Measurements from ENCODE around the gene INPP4B.

The INPP4B gene

GRCh38 chr4:142544039-142544438 lies 302.1 kb downstream of the INPP4B start:
- Histone ChIP-seq H3K9me3 (ENCODE audit: control insufficient read depth, insufficient read depth, low read length) (no peaks in the 10 kb centered on the region), H3K27me3 (ENCODE audit: control insufficient read depth, insufficient read depth, low read length) (no peaks in the 10 kb centered on the region), H3K4me3 (ENCODE audit: low read depth, low read length) (no peak overlapping the region), H3K4me1 (ENCODE audit: control insufficient read depth, insufficient read depth, low read length) (no peaks in the 10 kb centered on the region), H3K27ac (ENCODE audit: low read depth, low read length) (no peak overlapping the region), H3K9ac (ENCODE audit: low read depth, low read length) (no peak overlapping the region), H3K36me3 (ENCODE audit: control insufficient read depth, insufficient read depth, low read length) (no peaks in the 10 kb centered on the region)

DNA sequence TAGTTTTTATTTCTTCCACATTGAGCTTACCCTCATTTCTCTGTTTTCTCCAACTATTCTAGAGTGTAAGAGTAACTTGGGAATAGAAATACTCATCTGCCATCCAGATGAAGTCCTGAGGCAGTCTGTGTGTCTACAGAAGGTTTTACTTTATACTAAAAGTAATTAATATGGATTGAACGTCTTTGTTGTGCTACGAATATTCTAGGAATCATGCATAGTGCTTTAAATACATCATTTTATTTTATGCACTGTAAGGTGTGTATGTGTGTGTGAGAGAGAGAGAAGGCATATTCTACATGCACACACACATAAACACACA lies 305.7 kb downstream of the INPP4B start:
- Histone ChIP-seq H3K36me3 (ENCODE audit: control insufficient read depth, insufficient read depth, low read length) (no peaks in the 10 kb centered on the region), H3K27ac (ENCODE audit: low read depth, low read length) (no peak overlapping the region), H3K27me3 (ENCODE audit: control insufficient read depth, insufficient read depth, low read length) (no peaks in the 10 kb centered on the region), H3K9me3 (ENCODE audit: control insufficient read depth, insufficient read depth, low read length) (no peaks in the 10 kb centered on the region), H3K4me3 (ENCODE audit: low read depth, low read length) (no peak overlapping the region), H3K4me1 (ENCODE audit: control insufficient read depth, insufficient read depth, low read length) (no peaks in the 10 kb centered on the region), H3K9ac (ENCODE audit: low read depth, low read length) (no peak overlapping the region)

- Histone ChIP-seq H3K36me3 (ENCODE audit: control insufficient read depth, insufficient read depth, low read length) (no peaks in the 10 kb centered on the region), H3K27me3 (ENCODE audit: control insufficient read depth, insufficient read depth, low read length) (no peaks in the 10 kb centered on the region), H3K9me3 (ENCODE audit: control insufficient read depth, insufficient read depth, low read length) (no peaks in the 10 kb centered on the region), H3K9ac (ENCODE audit: low read depth, low read length) (no peak overlapping the region), H3K4me3 (ENCODE audit: low read depth, low read length) (no peak overlapping the region), H3K4me1 (ENCODE audit: control insufficient read depth, insufficient read depth, low read length) (no peaks in the 10 kb centered on the region), H3K27ac (ENCODE audit: low read depth, low read length) (no peak overlapping the region)
Measured at GRCh38 chr4:142539796-142540482, 306.2 kb downstream of the INPP4B start.

DNA sequence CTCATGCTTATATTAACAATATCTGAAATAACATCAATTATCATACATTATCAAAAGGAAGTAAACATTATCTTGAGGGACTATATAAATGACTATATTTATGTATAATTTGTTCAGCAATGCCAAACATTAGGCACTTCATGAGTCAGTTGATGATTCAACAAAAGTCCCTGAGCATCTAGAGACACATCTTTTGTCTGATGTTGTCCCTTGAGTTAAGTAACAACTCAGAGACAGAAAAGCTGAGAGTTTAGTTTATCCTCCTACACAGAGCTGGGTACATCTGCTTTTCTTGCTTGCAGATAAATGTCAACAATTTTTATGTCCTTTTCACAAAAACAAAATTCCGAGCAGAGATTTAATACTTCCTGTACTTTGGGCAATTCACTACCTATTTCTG lies 311.1 kb downstream of the INPP4B start:
- H3K9me3 ChIP-seq (ENCODE audit: control insufficient read depth, insufficient read depth, low read length), result no peaks in the 10 kb centered on the region
- H3K36me3 ChIP-seq (ENCODE audit: control insufficient read depth, insufficient read depth, low read length), result no peaks in the 10 kb centered on the region
- H3K4me3 ChIP-seq (ENCODE audit: low read depth, low read length), result no peak overlapping the region
- H3K27me3 ChIP-seq (ENCODE audit: control insufficient read depth, insufficient read depth, low read length), result no peaks in the 10 kb centered on the region
- no peak overlapping the region for H3K27ac ChIP-seq (ENCODE audit: low read depth, low read length)
- no peak overlapping the region for H3K9ac ChIP-seq (ENCODE audit: low read depth, low read length)
- no peaks in the 10 kb centered on the region for H3K4me1 ChIP-seq (ENCODE audit: control insufficient read depth, insufficient read depth, low read length)

DNA sequence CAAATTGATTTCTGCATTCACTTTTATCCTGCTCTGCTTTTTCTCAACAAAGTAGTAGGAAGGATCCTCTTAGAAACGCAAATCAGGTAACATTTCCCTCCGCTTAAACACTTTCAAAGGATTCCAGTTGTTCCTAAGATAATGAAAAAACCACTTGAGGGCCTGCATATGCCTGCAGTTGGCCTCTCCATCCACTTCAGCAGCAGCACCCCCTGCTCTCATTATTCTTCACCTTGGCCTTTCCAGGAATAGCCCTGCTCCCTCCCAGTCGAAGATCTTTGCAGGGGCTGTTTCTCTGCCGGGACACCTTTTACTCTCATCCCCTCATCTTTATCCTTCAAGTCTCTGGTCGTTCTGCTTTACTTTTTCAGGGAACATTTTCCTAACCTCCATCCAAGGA lies 314.0 kb downstream of the INPP4B start:
- H3K27ac ChIP-seq (ENCODE audit: low read depth, low read length), result no peak overlapping the region
- no peaks in the 10 kb centered on the region for H3K27me3 ChIP-seq (ENCODE audit: control insufficient read depth, insufficient read depth, low read length)
- no peak overlapping the region for H3K4me3 ChIP-seq (ENCODE audit: low read depth, low read length)
- no peaks in the 10 kb centered on the region for H3K9me3 ChIP-seq (ENCODE audit: control insufficient read depth, insufficient read depth, low read length)
- no peak overlapping the region for H3K9ac ChIP-seq (ENCODE audit: low read depth, low read length)
- H3K4me1 ChIP-seq (ENCODE audit: control insufficient read depth, insufficient read depth, low read length), result no peaks in the 10 kb centered on the region
- H3K36me3 ChIP-seq (ENCODE audit: control insufficient read depth, insufficient read depth, low read length), result no peaks in the 10 kb centered on the region

- Histone ChIP-seq H3K4me1 (ENCODE audit: control insufficient read depth, insufficient read depth, low read length) (no peaks in the 10 kb centered on the region), H3K9me3 (ENCODE audit: control insufficient read depth, insufficient read depth, low read length) (no peaks in the 10 kb centered on the region), H3K4me3 (ENCODE audit: low read depth, low read length) (no peak overlapping the region), H3K27ac (ENCODE audit: low read depth, low read length) (no peak overlapping the region), H3K27me3 (ENCODE audit: control insufficient read depth, insufficient read depth, low read length) (no peaks in the 10 kb centered on the region), H3K36me3 (ENCODE audit: control insufficient read depth, insufficient read depth, low read length) (no peaks in the 10 kb centered on the region), H3K9ac (ENCODE audit: low read depth, low read length) (no peak overlapping the region)
Measured at GRCh38 chr4:142530728-142531127, 315.4 kb downstream of the INPP4B start.

- H3K4me3 ChIP-seq (ENCODE audit: low read depth, low read length), result no peak overlapping the region
- no peak overlapping the region for H3K27ac ChIP-seq (ENCODE audit: low read depth, low read length)
- no peaks in the 10 kb centered on the region for H3K36me3 ChIP-seq (ENCODE audit: control insufficient read depth, insufficient read depth, low read length)
- H3K27me3 ChIP-seq (ENCODE audit: control insufficient read depth, insufficient read depth, low read length), result no peaks in the 10 kb centered on the region
- H3K4me1 ChIP-seq (ENCODE audit: control insufficient read depth, insufficient read depth, low read length), result no peaks in the 10 kb centered on the region
- H3K9ac ChIP-seq (ENCODE audit: low read depth, low read length), result no peak overlapping the region
- H3K9me3 ChIP-seq (ENCODE audit: control insufficient read depth, insufficient read depth, low read length), result no peaks in the 10 kb centered on the region
Measured at GRCh38 chr4:142528433-142528832, 317.7 kb downstream of the INPP4B start.

GRCh38 chr4:142523111-142523510 lies 323.0 kb downstream of the INPP4B start:
- H3K9me3 ChIP-seq (ENCODE audit: control insufficient read depth, insufficient read depth, low read length), result no peaks in the 10 kb centered on the region

DNA sequence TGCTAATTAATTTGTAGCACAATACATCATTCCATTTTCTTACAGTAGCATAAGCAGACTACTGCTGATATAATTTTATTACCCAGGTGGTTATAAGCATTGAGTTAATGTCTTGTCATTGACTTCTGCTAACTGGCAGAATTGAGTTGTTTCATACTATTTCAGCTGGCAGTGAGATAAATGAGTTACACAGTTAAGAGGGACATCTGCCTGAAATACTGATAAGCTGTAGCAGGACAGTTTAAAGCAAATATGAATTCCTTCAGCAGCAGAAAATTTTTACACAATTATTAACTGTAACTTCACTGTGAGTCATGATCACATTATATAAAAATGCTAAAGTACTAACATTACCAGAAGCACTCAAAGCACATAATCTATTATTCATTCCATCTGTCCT lies 326.8 kb downstream of the INPP4B start:
- Histone ChIP-seq H3K27ac (ENCODE audit: low read depth, low read length) (no peak overlapping the region), H3K36me3 (ENCODE audit: control insufficient read depth, insufficient read depth, low read length) (no peaks in the 10 kb centered on the region)

More at GRCh38 chr4:142523111-142523510, 323.0 kb downstream of the INPP4B start:
- H3K4me1 ChIP-seq (ENCODE audit: control insufficient read depth, insufficient read depth, low read length), result no peaks in the 10 kb centered on the region
- H3K36me3 ChIP-seq (ENCODE audit: control insufficient read depth, insufficient read depth, low read length), result no peaks in the 10 kb centered on the region
- no peak overlapping the region for H3K4me3 ChIP-seq (ENCODE audit: low read depth, low read length)
- H3K27ac ChIP-seq (ENCODE audit: low read depth, low read length), result no peak overlapping the region
- H3K9ac ChIP-seq (ENCODE audit: low read depth, low read length), result no peak overlapping the region
- H3K27me3 ChIP-seq (ENCODE audit: control insufficient read depth, insufficient read depth, low read length), result no peaks in the 10 kb centered on the region

GRCh38 chr4:142516686-142517526 lies 329.2 kb downstream of the INPP4B start:
- Histone ChIP-seq H3K27ac (ENCODE audit: low read depth, low read length) (no peak overlapping the region), H3K9ac (ENCODE audit: low read depth, low read length) (no peak overlapping the region), H3K36me3 (ENCODE audit: control insufficient read depth, insufficient read depth, low read length) (no peaks in the 10 kb centered on the region), H3K27me3 (ENCODE audit: control insufficient read depth, insufficient read depth, low read length) (no peaks in the 10 kb centered on the region), H3K9me3 (ENCODE audit: control insufficient read depth, insufficient read depth, low read length) (no peaks in the 10 kb centered on the region), H3K4me3 (ENCODE audit: low read depth, low read length) (no peak overlapping the region), H3K4me1 (ENCODE audit: control insufficient read depth, insufficient read depth, low read length) (no peaks in the 10 kb centered on the region)

More for the DNA sequence above, 326.8 kb downstream of the INPP4B start:
- Histone ChIP-seq H3K4me1 (ENCODE audit: control insufficient read depth, insufficient read depth, low read length) (no peaks in the 10 kb centered on the region), H3K9me3 (ENCODE audit: control insufficient read depth, insufficient read depth, low read length) (no peaks in the 10 kb centered on the region), H3K4me3 (ENCODE audit: low read depth, low read length) (no peak overlapping the region), H3K27me3 (ENCODE audit: control insufficient read depth, insufficient read depth, low read length) (no peaks in the 10 kb centered on the region), H3K9ac (ENCODE audit: low read depth, low read length) (no peak overlapping the region)

- no peaks in the 10 kb centered on the region for H3K4me1 ChIP-seq (ENCODE audit: control insufficient read depth, insufficient read depth, low read length)
- no peaks in the 10 kb centered on the region for H3K27me3 ChIP-seq (ENCODE audit: control insufficient read depth, insufficient read depth, low read length)
- H3K36me3 ChIP-seq (ENCODE audit: control insufficient read depth, insufficient read depth, low read length), result no peaks in the 10 kb centered on the region
- H3K27ac ChIP-seq (ENCODE audit: low read depth, low read length), result no peak overlapping the region
- no peak overlapping the region for H3K9ac ChIP-seq (ENCODE audit: low read depth, low read length)
- H3K4me3 ChIP-seq (ENCODE audit: low read depth, low read length), result no peak overlapping the region
- no peaks in the 10 kb centered on the region for H3K9me3 ChIP-seq (ENCODE audit: control insufficient read depth, insufficient read depth, low read length)
Measured at GRCh38 chr4:142512161-142512560, 333.9 kb downstream of the INPP4B start.
